Measurements from ENCODE around the gene ZNF236. TPM values are rescaled to one million over a fixed set of nuclear protein-coding genes. Genes with fewer than 3 reads are reported as not detected.

Gene ZNF236
- total RNA-seq, 4 donors from 2014 or later, result 21.0 to 36.3 (median 31.8) TPM

- DNase-seq (ENCODE audit: low spot score in 2 of 2), result peak; percentile 21 to 39
- Histone ChIP-seq H3K36me3 (no peaks in the 10 kb centered on the region), H3K4me1 (peaks cover 0 to 19% (median 2%) of the 10 kb centered on the region in 4 donors), H3K9me3 (peaks cover 0 to 7% (median 1%) of the 10 kb centered on the region in 4 donors), H3K27me3 (no peaks in the 10 kb centered on the region), H3K4me3 (peak overlapping the region; percentile 16 to 44 (median 38)), H3K27ac (peak overlapping the region in 1 of 4 donors; percentile 62)
- 22 to 24% methylated on average over 58 to 60 of the region's 61 CpGs for WGBS, 2 donors
- TF ChIP-seq CTCF (IDR thresholded peaks at IDR 0.05) (peak; percentile 90 to 94 (median 92)), POLR2A (IDR thresholded peaks at IDR 0.05) (no peak)
Measured at GRCh38 chr18:76801567-76802505, 20.5 kb upstream of the ZNF236 start.

- Histone ChIP-seq H3K9me3 (peaks cover 0 to under 1% (median 0%) of the 10 kb centered on the region in 4 donors), H3K27ac (peak overlapping the region in 1 of 4 donors; percentile 35), H3K36me3 (peaks cover 0 to 14% (median 0%) of the 10 kb centered on the region in 3 donors), H3K4me3 (no peak overlapping the region), H3K4me1 (peaks cover 0 to 19% (median 2%) of the 10 kb centered on the region in 4 donors), H3K27me3 (no peaks in the 10 kb centered on the region)
- 40 to 41% methylated on average over 5 of the region's 5 CpGs for WGBS, 2 donors
- no peak for DNase-seq (ENCODE audit: low spot score in 2 of 2)
- no peak for TF ChIP-seq EP300 (IDR thresholded peaks at IDR 0.05)
- TF ChIP-seq POLR2A (IDR thresholded peaks at IDR 0.05), result no peak
- TF ChIP-seq CTCF (IDR thresholded peaks at IDR 0.05), result no peak
Measured at GRCh38 chr18:76803413-76803812, 18.9 kb upstream of the ZNF236 start.

GRCh38 chr18:76803814-76804213, 18.5 kb upstream of the ZNF236 start:
- Histone ChIP-seq H3K9me3 (no peaks in the 10 kb centered on the region), H3K36me3 (peaks cover 0 to 18% (median 0%) of the 10 kb centered on the region in 3 donors), H3K27me3 (no peaks in the 10 kb centered on the region), H3K27ac (peak overlapping the region in 1 of 4 donors; percentile 35), H3K4me1 (peaks cover 0 to 19% (median 2%) of the 10 kb centered on the region in 4 donors), H3K4me3 (no peak overlapping the region)
- WGBS, 2 donors, result 3 to 5% methylated on average over 11 of the region's 11 CpGs
- peak; percentile 52 to 81 for DNase-seq (ENCODE audit: low spot score in 2 of 2)
- TF ChIP-seq CTCF (IDR thresholded peaks at IDR 0.05), result peak; percentile 63 to 87 (median 76)
- no peak for TF ChIP-seq POLR2A (IDR thresholded peaks at IDR 0.05)

- TF ChIP-seq POLR2A (IDR thresholded peaks at IDR 0.05) (no peak), EP300 (IDR thresholded peaks at IDR 0.05) (no peak), CTCF (IDR thresholded peaks at IDR 0.05) (no peak)
- no peaks in the 10 kb centered on the region for H3K27me3 ChIP-seq
- no peak for DNase-seq (ENCODE audit: low spot score in 2 of 2)
- peaks cover 0 to 27% (median 0%) of the 10 kb centered on the region in 3 donors for H3K36me3 ChIP-seq
- H3K27ac ChIP-seq, result peak overlapping the region in 1 of 4 donors; percentile 8
- no peaks in the 10 kb centered on the region for H3K9me3 ChIP-seq
- 45 to 54% methylated on average over 7 of the region's 7 CpGs for WGBS, 2 donors
- peaks cover 0 to 19% (median 2%) of the 10 kb centered on the region in 4 donors for H3K4me1 ChIP-seq
- H3K4me3 ChIP-seq, result no peak overlapping the region
Measured at GRCh38 chr18:76805221-76805620, 17.1 kb upstream of the ZNF236 start.

GRCh38 chr18:76806301-76806700, 16.1 kb upstream of the ZNF236 start:
- no peak for DNase-seq (ENCODE audit: low spot score in 2 of 2)
- H3K4me3 ChIP-seq, result no peak overlapping the region
- H3K36me3 ChIP-seq, result peaks cover 0 to 27% (median 0%) of the 10 kb centered on the region in 3 donors
- 89 to 95% methylated on average over 3 to 7 of the region's 7 CpGs for whole genome bisulfite sequencing, 2 donors
- no peaks in the 10 kb centered on the region for H3K27me3 ChIP-seq
- no peak overlapping the region for H3K27ac ChIP-seq
- no peaks in the 10 kb centered on the region for H3K9me3 ChIP-seq
- no peak for TF ChIP-seq CTCF (IDR thresholded peaks at IDR 0.05)
- TF ChIP-seq POLR2A (IDR thresholded peaks at IDR 0.05), result no peak
- no peak for TF ChIP-seq EP300 (IDR thresholded peaks at IDR 0.05)
- peaks cover 0 to 19% (median 2%) of the 10 kb centered on the region in 4 donors for H3K4me1 ChIP-seq

Data from tibial nerve (tissue), 4 donors.